Bronchus fibroblast of lung (primary cell): ENCODE measurements around the gene FOXJ3. TPM values are rescaled to one million over a fixed set of nuclear protein-coding genes. Genes with fewer than 3 reads are reported as not detected.

Source experiments
- total RNA-seq: library from RNA; depleted of rRNA; stranded (reverse); fragments of >200 nt; gene quantifications from 2 replicates; pipeline ENCODE4 v1.2.3, GENCODE V29; 2015

Gene FOXJ3
- 14.3 and 14.4 TPM in 2 replicates for total RNA-seq

GRCh38 chr1:42335050-42335808 is at the start of gene FOXJ3:
TSS of gene FOXJ3 (minus strand) at chr1:42335235. CDS start at chr1:42311093, 24,142 bp downstream.

DNA sequence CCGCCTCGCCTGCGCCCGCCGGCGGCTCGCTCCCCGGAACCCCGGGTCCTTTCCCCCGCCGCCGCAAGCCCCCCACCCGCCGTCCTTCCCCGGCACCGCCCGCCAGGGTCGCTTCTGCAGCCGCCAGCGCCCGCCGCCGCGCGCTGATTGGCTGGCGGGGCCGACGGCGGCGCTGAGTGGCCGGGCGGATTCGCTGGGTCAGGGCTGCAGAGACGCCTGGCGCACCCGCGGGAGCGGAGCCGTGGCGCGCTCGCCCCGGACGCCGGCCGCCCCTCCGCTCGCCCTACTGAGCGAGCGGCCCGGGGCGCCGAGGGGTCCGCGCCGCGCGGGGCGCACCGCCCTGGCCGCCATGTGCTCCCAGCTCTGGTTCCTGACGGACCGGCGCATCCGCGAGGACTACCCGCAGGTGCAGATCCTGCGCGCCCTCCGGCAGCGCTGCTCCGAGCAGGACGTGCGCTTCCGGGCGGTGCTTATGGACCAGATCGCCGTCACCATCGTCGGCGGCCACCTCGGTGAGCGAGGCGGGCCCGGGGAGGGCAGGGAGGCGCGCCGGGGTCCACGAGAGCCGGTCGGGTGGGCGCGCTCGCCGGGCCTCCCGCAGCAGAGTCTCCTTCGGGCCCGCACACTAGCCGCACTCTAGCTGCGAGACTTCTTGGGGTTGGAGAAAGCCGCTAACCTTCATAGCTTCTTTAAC is 45.7 kb upstream of the FOXJ3 start, which contains the start of gene RIMKLA:
TSS of gene RIMKLA (plus strand) at position 207 of the 694 bp plus-strand sequence. CDS start at position 350, 143 bp downstream.

DNA sequence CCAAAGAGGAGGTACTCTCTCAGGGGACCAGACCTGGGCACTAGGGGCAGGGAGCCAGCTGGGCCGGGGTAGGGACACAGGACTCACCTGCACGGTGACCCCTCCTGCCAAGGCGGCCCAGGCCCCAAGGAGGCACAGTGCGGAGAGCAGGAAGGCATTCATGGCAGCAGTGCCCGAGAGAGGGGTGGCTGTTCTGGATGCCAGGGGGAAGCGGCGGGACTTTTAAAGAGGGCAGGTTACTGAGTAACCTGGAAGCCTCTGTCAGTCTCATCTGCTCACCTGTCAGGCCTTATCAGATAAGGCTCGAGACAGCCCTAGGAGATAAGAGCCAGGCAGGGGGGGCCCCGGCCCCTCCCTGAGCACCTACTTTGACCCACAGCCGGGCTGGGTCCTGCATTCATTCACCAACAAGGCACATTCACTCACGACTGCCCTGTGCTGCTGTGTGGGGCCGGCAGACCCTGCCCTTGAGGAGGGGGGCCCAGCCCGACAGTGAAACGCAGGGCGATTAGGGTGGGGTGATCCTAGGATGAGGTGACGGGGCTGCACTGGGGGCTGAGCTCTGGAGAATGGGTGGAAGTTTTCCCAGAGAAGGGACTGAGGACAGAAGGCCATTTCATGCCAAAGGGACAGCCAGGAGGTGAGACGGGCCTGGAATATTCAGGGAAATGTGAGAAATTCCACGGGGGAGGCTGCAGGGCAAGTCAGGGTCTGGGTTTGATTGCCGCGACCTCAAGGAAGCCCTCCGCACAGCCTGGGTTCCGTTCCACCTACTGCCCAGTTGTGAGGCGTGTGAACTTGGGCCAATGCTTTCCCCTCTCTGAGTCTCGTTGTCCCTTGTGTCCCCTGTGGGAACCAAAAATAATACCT is 170.2 kb downstream of the FOXJ3 start, which contains the start of gene GUCA2A:
TSS of gene GUCA2A (minus strand) at position 195 of the 870 bp plus-strand sequence. CDS start at position 162, 33 bp downstream.

DNA sequence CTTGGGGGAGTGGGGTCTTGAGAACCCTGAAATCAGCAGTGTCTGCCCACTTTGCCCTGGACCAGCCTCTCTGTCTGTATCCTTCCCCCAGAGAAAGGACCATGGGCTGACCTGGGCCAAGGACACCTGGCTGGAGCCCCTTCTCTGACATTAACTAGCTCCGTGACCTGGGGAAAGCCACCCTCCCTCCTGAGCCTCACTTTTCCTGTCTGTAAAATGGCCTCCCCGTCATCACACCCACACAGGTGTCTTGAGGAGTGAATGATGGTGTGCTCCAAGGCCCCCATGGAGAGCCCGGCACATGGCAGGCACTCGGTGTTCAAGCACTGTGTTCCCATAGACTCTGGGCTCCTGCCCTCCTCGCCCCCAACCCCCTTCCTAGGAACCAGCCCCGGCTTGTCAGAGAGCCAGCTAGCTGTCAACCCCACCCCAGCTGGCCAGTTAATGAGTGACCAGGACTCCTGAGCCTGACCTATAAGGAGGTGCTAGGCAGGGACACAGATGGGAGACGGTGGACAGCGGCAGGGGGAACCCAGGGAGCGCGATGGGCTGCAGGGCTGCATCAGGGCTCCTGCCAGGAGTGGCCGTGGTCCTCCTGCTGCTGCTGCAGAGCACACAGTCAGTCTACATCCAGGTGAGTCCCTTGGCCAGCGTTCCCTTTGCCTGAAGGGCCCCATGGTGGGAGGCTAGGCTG is 182.0 kb downstream of the FOXJ3 start, which contains the start of gene GUCA2B:
TSS of gene GUCA2B (plus strand) at position 504 of the 694 bp plus-strand sequence. CDS start at position 545, 41 bp downstream.

Other genes with a start within 250 kb of the FOXJ3 start
- gene GUCA2B, start 181.8 kb downstream of the FOXJ3 start, total RNA-seq = not detected in 2 replicates
- gene GUCA2A, start 170.5 kb downstream of the FOXJ3 start, total RNA-seq = not detected in 2 replicates
- gene RIMKLA, start 45.6 kb upstream of the FOXJ3 start, total RNA-seq = under 0.01 TPM in 1 of 2 replicates, not detected in the other
- gene ZMYND12, start 120.8 kb upstream of the FOXJ3 start, total RNA-seq = 0.34 and 2.7 TPM in 2 replicates
- gene PPCS, start 121.3 kb upstream of the FOXJ3 start, total RNA-seq = 54.0 and 60.1 TPM in 2 replicates
- gene CCDC30, start 128.1 kb upstream of the FOXJ3 start, total RNA-seq = under 0.01 and 0.34 TPM in 2 replicates